Transverse colon (tissue), 4 donors: ENCODE data around the gene PIP5K1B. TPM values are rescaled to one million over a fixed set of nuclear protein-coding genes. Genes with fewer than 3 reads are reported as not detected.
A peak's percentile ranks its signal among the peaks of the same experiment; 100 is the strongest.

ENCODE experiments used
- DNase-seq: peaks from one replicate; pipeline ENCODE4 v3.0.0-alpha.2; 2019
- H3K27ac ChIP-seq, 4 donors: fragments of 200-600 bp; sonication (generic); 2 replicates each; pipeline ENCODE4 v1.5.1; 2016 to 2018; ENCODE audit warnings: inconsistent platforms in 4 of 4
- H3K27me3 ChIP-seq: fragments of 200-600 bp; sonication (generic); 2 replicates; pipeline ENCODE4 v1.5.1; 2017; ENCODE audit warnings: inconsistent platforms
- H3K36me3 ChIP-seq, 4 donors: fragments of 200-600 bp; sonication (generic); 2 replicates each; pipeline ENCODE4 v1.5.1; 2017 to 2019; ENCODE audit warnings: inconsistent platforms in 4 of 4
- H3K4me1 ChIP-seq, 4 donors: fragments of 200-600 bp; sonication (generic); 2 replicates each; pipeline ENCODE4 v1.5.1; 2017 to 2020; ENCODE audit warnings: inconsistent platforms in 4 of 4
- H3K4me3 ChIP-seq, 4 donors: fragments of 200-600 bp; sonication (generic); 1 replicate in 1 of 4; 2 replicates in 3 of 4; pipeline versions ENCODE4 v1.5.1 to v1.6.1; 2017 to 2019; ENCODE audit warnings: inconsistent platforms in 4 of 4
- H3K9me3 ChIP-seq, 2 donors: fragments of 200-600 bp; sonication (generic); 2 replicates each; pipeline ENCODE4 v1.5.1; 2017 to 2019; ENCODE audit warnings: inconsistent platforms in 2 of 2
- CTCF ChIP-seq, 5 experiments: fragments of 200-600 bp in 3 of 5; fragments of 450-650 bp in 2 of 5; sonication (generic) in 3 of 5; IDR thresholded peaks; 1 replicate in 2 of 5; 2 replicates in 3 of 5; pipeline ENCODE4 v1.5.1; 2016 to 2017; ENCODE audit warnings: antibody characterized with exemption in 5 of 5, inconsistent platforms in 3 of 5, mild to moderate bottlenecking in 2 of 5, moderate library complexity in 1 of 5
- EP300 ChIP-seq: sonication (generic); formaldehyde crosslinking; IDR thresholded peaks from one replicate; pipeline ENCODE4 v1.6.1; 2017; ENCODE audit warnings: antibody characterized with exemption, low read depth
- POLR2A ChIP-seq: fragments of 450-650 bp; IDR thresholded peaks from one replicate; pipeline ENCODE4 v1.6.1; 2016; ENCODE audit warnings: antibody characterized with exemption, mild to moderate bottlenecking, moderate library complexity
- POLR2AphosphoS5 ChIP-seq, 3 donors: sonication (generic); formaldehyde crosslinking; IDR thresholded peaks; one replicate each; pipeline ENCODE4 v1.6.1; 2016; ENCODE audit warnings: antibody characterized with exemption in 3 of 3
- WGBS, 2 donors: methylation state at CpG; one replicate each; pipeline ENCODE4 v1.1.5; 2018; ENCODE audit warnings: low coverage in 1 of 2; 5-methylcytosine and 5-hydroxymethylcytosine counted together
- in situ Hi-C, 4 donors: fragments of 200-750 bp; cut with MboI; loops; one replicate each; pipeline versions ENCODE4 v1.15.0 to v1.15.1; 2017; ENCODE audit warnings: low sequenced_read_pairs in 3 of 4, low pct_ligation_motif_present in 1 of 4, low pct_unique_long_range_greater_than_20kb in 1 of 4
- intact Hi-C: fragments of 100-400 bp; cut with DNase I; formaldehyde crosslinking; loops from one replicate; pipeline ENCODE4 v1.15.1; 2023; ENCODE audit warnings: low total_unique reads
- total RNA-seq, 4 donors: library from RNA; depleted of rRNA; stranded (reverse); fragments of >200 nt; gene quantifications; one replicate each; pipeline ENCODE4 v1.1.0, GENCODE V29; 2016

Gene PIP5K1B
- total RNA-seq, 4 donors from 2014 or later = 45.6 to 104 (median 76.0) TPM

- intact Hi-C loops (no loop called here), in situ Hi-C loops (loop anchor here in 2 of 4 donors (10.0 to 25.0 kb wide), 2 partner anchors 429 to 436 kb away; no protein-coding TSS in a partner anchor)
- Histone ChIP-seq H3K4me3 (no peak overlapping the region), H3K4me1 (no peaks in the 10 kb centered on the region), H3K27me3 (no peaks in the 10 kb centered on the region), H3K9me3 (no peaks in the 10 kb centered on the region), H3K36me3 (no peaks in the 10 kb centered on the region), H3K27ac (no peak overlapping the region)
- WGBS, 2 donors = 67 to 69% methylated on average over 4 to 7 of the region's 7 CpGs
- DNase-seq = no peak
- TF ChIP-seq POLR2AphosphoS5 (IDR thresholded peaks at IDR 0.05) = no peak
- no peak for TF ChIP-seq EP300
- TF ChIP-seq POLR2A = no peak
- no peak for TF ChIP-seq CTCF (IDR thresholded peaks at IDR 0.05)
Measured at GRCh38 chr9:69023650-69024049, 318.6 kb downstream of the PIP5K1B start.

DNA sequence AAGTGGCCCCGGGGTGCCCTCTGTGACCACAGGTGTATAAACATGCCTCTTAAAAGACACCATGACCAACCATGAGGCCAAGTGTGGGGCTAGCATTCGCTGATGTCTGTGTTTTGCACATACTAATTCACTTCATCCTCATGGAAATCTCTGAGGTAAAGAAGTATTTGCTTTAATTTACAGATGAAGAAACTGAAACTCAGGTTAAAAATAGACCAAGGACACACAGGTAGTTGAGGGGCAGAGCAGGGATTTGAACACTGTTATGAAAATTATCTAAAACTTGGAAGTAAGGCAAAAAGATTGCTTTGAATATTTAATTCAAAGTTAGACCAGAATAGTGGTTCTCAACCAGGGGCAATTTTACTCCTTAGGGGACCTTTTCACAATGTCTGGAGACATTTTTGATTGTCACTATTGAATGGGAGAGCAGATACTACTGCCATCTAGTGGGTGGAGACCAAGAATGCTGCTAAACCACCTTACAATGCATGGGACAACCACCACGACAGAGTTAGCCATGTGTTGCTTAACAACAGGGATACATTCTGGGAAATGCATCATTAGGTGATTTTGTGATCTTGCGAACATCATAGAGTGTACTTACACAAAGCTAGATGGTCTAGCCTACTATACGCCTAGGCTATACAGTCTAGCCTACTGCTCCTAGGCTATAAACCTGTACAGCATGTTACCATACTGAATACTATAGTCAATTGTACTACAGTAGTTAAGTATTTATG, 322.5 kb downstream of the PIP5K1B start:
- H3K4me1 ChIP-seq = no peaks in the 10 kb centered on the region
- no peaks in the 10 kb centered on the region for H3K36me3 ChIP-seq
- TF ChIP-seq POLR2AphosphoS5 (IDR thresholded peaks at IDR 0.05) = no peak
- peak; percentile 61 to 75 (median 70) for TF ChIP-seq CTCF (IDR thresholded peaks at IDR 0.05)
- WGBS, 2 donors = 46% methylated on average over 5 of the region's 5 CpGs; no CpG with 5 or more reads in 1 of the 2 donors
- H3K9me3 ChIP-seq = no peaks in the 10 kb centered on the region
- no peak overlapping the region for H3K27ac ChIP-seq
- no peak overlapping the region for H3K4me3 ChIP-seq
- in situ Hi-C loops = loop anchor here in 1 of 4 donors (10.0 kb wide), 1 partner anchor 433 kb away; no protein-coding TSS in a partner anchor
- no peaks in the 10 kb centered on the region for H3K27me3 ChIP-seq
- intact Hi-C loops = no loop called here
- peak; percentile 22 for DNase-seq

- Histone ChIP-seq H3K27me3 (no peaks in the 10 kb centered on the region), H3K36me3 (no peaks in the 10 kb centered on the region), H3K4me3 (no peak overlapping the region), H3K9me3 (no peaks in the 10 kb centered on the region), H3K4me1 (no peaks in the 10 kb centered on the region), H3K27ac (no peak overlapping the region)
- no peak for DNase-seq
- TF ChIP-seq POLR2A (no peak), POLR2AphosphoS5 (IDR thresholded peaks at IDR 0.05) (no peak), EP300 (no peak), CTCF (IDR thresholded peaks at IDR 0.05) (no peak)
- in situ Hi-C loops = loop anchor here in 1 of 4 donors (10.0 kb wide), 1 partner anchor 434 kb away; no protein-coding TSS in a partner anchor
- intact Hi-C loops = no loop called here
- 82 to 85% methylated on average over 1 to 2 of the region's 2 CpGs for WGBS, 2 donors
Measured at GRCh38 chr9:69028754-69029153, 323.7 kb downstream of the PIP5K1B start.

- Histone ChIP-seq H3K4me1 (no peaks in the 10 kb centered on the region), H3K27me3 (no peaks in the 10 kb centered on the region), H3K27ac (no peak overlapping the region), H3K4me3 (no peak overlapping the region), H3K9me3 (no peaks in the 10 kb centered on the region), H3K36me3 (no peaks in the 10 kb centered on the region)
- in situ Hi-C loops (loop anchor here in 1 of 4 donors (10.0 kb wide), 1 partner anchor 435 kb away; no protein-coding TSS in a partner anchor), intact Hi-C loops (no loop called here)
- TF ChIP-seq CTCF (IDR thresholded peaks at IDR 0.05) = no peak
- TF ChIP-seq POLR2AphosphoS5 (IDR thresholded peaks at IDR 0.05) = no peak
- no peak for TF ChIP-seq EP300
- TF ChIP-seq POLR2A = no peak
- no peak for DNase-seq
Measured at GRCh38 chr9:69029535-69029934, 324.5 kb downstream of the PIP5K1B start.
